ENCODE results near the gene ABHD15.
"Not testable (repeated sequence)": the region's sequence is repeated elsewhere in the genome, so short reads cannot be mapped to it uniquely, and the experiment has no call there.

Gene ABHD15

GRCh38 chr17:29571486-29571882, 4.6 kb upstream of the ABHD15 start:
- in situ Hi-C loops (cut with HindIII; ENCODE audit: low sequenced_read_pairs), result no loop called here

- in situ Hi-C loops (cut with HindIII; ENCODE audit: low sequenced_read_pairs), result no loop called here
Measured at GRCh38 chr17:29570521-29570920, 3.7 kb upstream of the ABHD15 start.

GRCh38 chr17:29569245-29569950, 2.6 kb upstream of the ABHD15 start:
- in situ Hi-C loops (cut with HindIII; ENCODE audit: low sequenced_read_pairs), result no loop called here

GRCh38 chr17:29568331-29569244, 1.8 kb upstream of the ABHD15 start, which contains the start of gene TP53I13:
TSS of gene TP53I13 (plus strand) at chr17:29568701. CDS start at chr17:29568759, 58 bp downstream.
- in situ Hi-C loops (cut with HindIII; ENCODE audit: low sequenced_read_pairs), result no loop called here

- in situ Hi-C loops (cut with HindIII; ENCODE audit: low sequenced_read_pairs), result no loop called here
Measured at GRCh38 chr17:29567554-29568330, 905 bp upstream of the ABHD15 start.

GRCh38 chr17:29567304-29567553, 392 bp upstream of the ABHD15 start:
- in situ Hi-C loops (cut with HindIII; ENCODE audit: low sequenced_read_pairs), result no loop called here

- in situ Hi-C loops (cut with HindIII; ENCODE audit: low sequenced_read_pairs), result no loop called here
Measured at GRCh38 chr17:29565643-29566472, 979 bp downstream of the ABHD15 start.

GRCh38 chr17:29563816-29564215, 3.0 kb downstream of the ABHD15 start:
- in situ Hi-C loops (cut with HindIII; ENCODE audit: low sequenced_read_pairs), result no loop called here

GRCh38 chr17:29562615-29563014, 4.2 kb downstream of the ABHD15 start:
- in situ Hi-C loops (cut with HindIII; ENCODE audit: low sequenced_read_pairs), result no loop called here

- in situ Hi-C loops (cut with HindIII; ENCODE audit: low sequenced_read_pairs), result no loop called here
Measured at GRCh38 chr17:29561554-29562517, 5.0 kb downstream of the ABHD15 start.

- in situ Hi-C loops (cut with HindIII; ENCODE audit: low sequenced_read_pairs), result no loop called here
Measured at GRCh38 chr17:29560316-29560715, 6.5 kb downstream of the ABHD15 start.

GRCh38 chr17:29559640-29560039, 7.2 kb downstream of the ABHD15 start:
- in situ Hi-C loops (cut with HindIII; ENCODE audit: low sequenced_read_pairs), result no loop called here

GRCh38 chr17:29558139-29558538, 8.7 kb downstream of the ABHD15 start:
- in situ Hi-C loops (cut with HindIII; ENCODE audit: low sequenced_read_pairs), result not testable (repeated sequence)

GRCh38 chr17:29557739-29558116, 9.1 kb downstream of the ABHD15 start:
- in situ Hi-C loops (cut with HindIII; ENCODE audit: low sequenced_read_pairs), result no loop called here

- in situ Hi-C loops (cut with HindIII; ENCODE audit: low sequenced_read_pairs), result no loop called here
Measured at GRCh38 chr17:29557085-29557738, 9.6 kb downstream of the ABHD15 start.

- in situ Hi-C loops (cut with HindIII; ENCODE audit: low sequenced_read_pairs), result no loop called here
Measured at GRCh38 chr17:29555840-29556239, 11.0 kb downstream of the ABHD15 start.

GRCh38 chr17:29549177-29549923, 17.5 kb downstream of the ABHD15 start:
- in situ Hi-C loops (cut with HindIII; ENCODE audit: low sequenced_read_pairs), result no loop called here

GRCh38 chr17:29546830-29547229, 20.0 kb downstream of the ABHD15 start:
- in situ Hi-C loops (cut with HindIII; ENCODE audit: low sequenced_read_pairs), result no loop called here
